H1 (cell line): ENCODE data around the gene PLEKHG2. TPM values are rescaled to one million over a fixed set of nuclear protein-coding genes. Genes with fewer than 3 reads are reported as not detected.

Experiments
- CTCF ChIA-PET: fragments of 300-600 bp; sonication (Branson Sonifier 250); formaldehyde crosslinking; loops from one replicate; lab custom pipeline; 2021; ENCODE audit not compliant: partially characterized antibody; lab: Charles Lee
- POLR2A ChIA-PET: fragments of 300-600 bp; sonication (Branson Sonifier 250); formaldehyde crosslinking; loops from one replicate; lab custom pipeline; 2021; ENCODE audit warnings: inconsistent platforms; ENCODE audit not compliant: partially characterized antibody; lab: Charles Lee
- DNase-seq, 2 experiments: peaks; one replicate each; pipeline versions ENCODE4 v3.0.0 to v3.0.0-alpha.2; 2010 to 2022; ENCODE audit warnings: low spot score in 2 of 2, low read depth in 1 of 2, mixed read lengths in 1 of 2
- FAIRE-seq: peaks from 2 replicates; lab custom pipeline; 2011; peaks lifted over from hg19 to GRCh38; lab: Jason Lieb, UNC
- H2AFZ ChIP-seq: 2 replicates; pipeline ENCODE4 v1.8.1; 2012; ENCODE audit warnings: low read length, inconsistent platforms
- H2AK5ac ChIP-seq: 2 replicates; pipeline ENCODE4 v1.6.1; 2013; ENCODE audit warnings: low read depth, low read length
- H2BK120ac ChIP-seq: replicated peaks from 2 replicates; pipeline ENCODE3; 2013; ENCODE audit warnings: low read depth, low read length, inconsistent platforms
- H2BK12ac ChIP-seq: 2 replicates; pipeline ENCODE4 v1.6.1; 2013; ENCODE audit warnings: low read depth, low read length
- H2BK15ac ChIP-seq: 2 replicates; pipeline ENCODE4 v1.6.1; 2013; ENCODE audit warnings: low read length
- H2BK20ac ChIP-seq: 2 replicates; pipeline ENCODE4 v1.6.1; 2013; ENCODE audit warnings: low read length
- H2BK5ac ChIP-seq: 2 replicates; pipeline ENCODE4 v1.6.1; 2013; ENCODE audit warnings: low read depth, low read length
- H3K14ac ChIP-seq: 2 replicates; pipeline ENCODE4 v1.6.1; 2013; ENCODE audit warnings: inconsistent platforms; ENCODE audit not compliant: insufficient read length
- H3K18ac ChIP-seq: 2 replicates; pipeline ENCODE4 v1.6.1; 2013; ENCODE audit warnings: low read length; ENCODE audit errors: extremely low read depth
- H3K23ac ChIP-seq: 2 replicates; pipeline ENCODE4 v1.6.1; 2013; ENCODE audit warnings: inconsistent platforms; ENCODE audit not compliant: insufficient read length
- H3K23me2 ChIP-seq: 2 replicates; pipeline ENCODE4 v1.6.1; 2013; ENCODE audit warnings: low read depth, low read length
- H3K27ac ChIP-seq: 2 replicates; pipeline ENCODE4 v1.6.1; 2011; ENCODE audit warnings: low read depth, low read length, inconsistent platforms
- H3K27me3 ChIP-seq, 4 experiments: replicated peaks in 1 of 4; 1 replicate in 1 of 4; 2 replicates in 3 of 4; pipeline versions ENCODE4 v1.6.1 to v1.8.1; 2011 to 2013; ENCODE audit warnings: low read length in 3 of 4, mild to moderate bottlenecking in 3 of 4, inconsistent platforms in 2 of 4, mixed read lengths in 2 of 4, moderate library complexity in 1 of 4; ENCODE audit not compliant: control insufficient read depth in 3 of 4, insufficient read depth in 3 of 4; ENCODE audit errors: extremely low read depth in 1 of 4
- H3K36me3 ChIP-seq, 4 experiments: 2 replicates each; pipeline versions ENCODE4 v1.6.1 to v1.8.1; 2011 to 2013; ENCODE audit warnings: mild to moderate bottlenecking in 4 of 4, low read length in 3 of 4, moderate library complexity in 2 of 4, control low read depth in 1 of 4, inconsistent platforms in 1 of 4; ENCODE audit not compliant: insufficient read depth in 4 of 4, control insufficient read depth in 2 of 4
- H3K4ac ChIP-seq: replicated peaks from 2 replicates; pipeline ENCODE3; 2013; ENCODE audit warnings: low read length, low read depth, mixed read lengths, inconsistent platforms; ENCODE audit not compliant: insufficient read length
- H3K4me1 ChIP-seq, 4 experiments: replicated peaks in 1 of 4; 1 replicate in 1 of 4; 2 replicates in 3 of 4; pipeline versions ENCODE4 v1.6.1 to v1.8.1; 2011 to 2013; ENCODE audit warnings: low read length in 3 of 4, inconsistent platforms in 2 of 4, mixed read lengths in 1 of 4; ENCODE audit not compliant: insufficient read depth in 4 of 4, control insufficient read depth in 3 of 4
- H3K4me2 ChIP-seq, 2 experiments: 2 replicates each; pipeline versions ENCODE4 v1.6.1 to v1.8.1; 2011 to 2013; ENCODE audit warnings: low read depth in 2 of 2, low read length in 2 of 2, control low read depth in 1 of 2, inconsistent platforms in 1 of 2, mild to moderate bottlenecking in 1 of 2; ENCODE audit not compliant: insufficient read depth in 1 of 2
- H3K4me3 ChIP-seq, 4 experiments: fragments of 200-600, 300-600 bp in 1 of 4; sonication (generic), shearing (Covaris generic), sonication (Bioruptor Twin) in 1 of 4; 2 replicates each; pipeline versions ENCODE4 v1.5.1 to v1.8.1; 2011 to 2016; ENCODE audit warnings: low read length in 4 of 4, low read depth in 3 of 4, control low read depth in 2 of 4, inconsistent platforms in 2 of 4, mild to moderate bottlenecking in 2 of 4, mixed read lengths in 1 of 4, moderate library complexity in 1 of 4; ENCODE audit not compliant: insufficient read depth in 2 of 4; ENCODE audit errors: extremely low read depth in 1 of 4
- H3K56ac ChIP-seq: replicated peaks from 2 replicates; pipeline ENCODE3; 2013; ENCODE audit warnings: low read depth, mild to moderate bottlenecking, mixed read lengths, low read length, inconsistent platforms; ENCODE audit not compliant: insufficient read length
- H3K79me1 ChIP-seq: 2 replicates; pipeline ENCODE4 v1.6.1; 2013; ENCODE audit warnings: low read depth, low read length, control low read depth
- H3K79me2 ChIP-seq, 2 experiments: 2 replicates each; pipeline versions ENCODE4 v1.6.1 to v1.8.1; 2012 to 2013; ENCODE audit warnings: low read length in 2 of 2, mild to moderate bottlenecking in 2 of 2, inconsistent platforms in 1 of 2; ENCODE audit not compliant: insufficient read depth in 2 of 2, control insufficient read depth in 1 of 2
- H3K9ac ChIP-seq, 4 experiments: replicated peaks in 1 of 4; 1 replicate in 1 of 4; 2 replicates in 3 of 4; pipeline versions ENCODE4 v1.6.1 to v1.8.1; 2011 to 2013; ENCODE audit warnings: low read depth in 3 of 4, low read length in 3 of 4, control low read depth in 2 of 4, mild to moderate bottlenecking in 2 of 4, moderate library complexity in 2 of 4, inconsistent platforms in 1 of 4; ENCODE audit errors: extremely low read depth in 1 of 4
- H3K9me3 ChIP-seq, 2 experiments: 2 replicates each; pipeline versions ENCODE4 v1.6.1 to v1.8.1; 2012 to 2013; ENCODE audit warnings: mild to moderate bottlenecking in 2 of 2, moderate library complexity in 2 of 2, control low read depth in 1 of 2, inconsistent platforms in 1 of 2, low read depth in 1 of 2, low read length in 1 of 2, mixed read lengths in 1 of 2; ENCODE audit not compliant: insufficient read depth in 2 of 2
- H4K20me1 ChIP-seq, 2 experiments: replicated peaks in 1 of 2; 2 replicates each; pipeline versions ENCODE3 to v1.8.1; 2011 to 2013; ENCODE audit warnings: inconsistent platforms in 2 of 2, low read length in 2 of 2, mild to moderate bottlenecking in 1 of 2; ENCODE audit not compliant: insufficient read depth in 2 of 2, control insufficient read depth in 1 of 2
- H4K5ac ChIP-seq: 2 replicates; pipeline ENCODE4 v1.6.1; 2013; ENCODE audit warnings: low read length, low read depth, mixed read lengths, inconsistent platforms; ENCODE audit not compliant: insufficient read length
- H4K8ac ChIP-seq: 2 replicates; pipeline ENCODE4 v1.8.0; 2013; ENCODE audit warnings: mild to moderate bottlenecking, moderate library complexity, low read length, inconsistent platforms; ENCODE audit not compliant: insufficient read depth; ENCODE audit errors: extremely low read depth
- H4K91ac ChIP-seq: replicated peaks from 2 replicates; pipeline ENCODE3; 2013; ENCODE audit warnings: low read length, mixed read lengths, inconsistent platforms; ENCODE audit not compliant: insufficient read length
- ASH2L ChIP-seq: fragments of 200-600, 300-600 bp; sonication (generic); IDR thresholded peaks from one replicate; pipeline ENCODE4 v1.7.1; 2017; ENCODE audit warnings: low read length
- BACH1 ChIP-seq: IDR thresholded peaks from 2 replicates; pipeline ENCODE4 v1.6.1; 2012; ENCODE audit warnings: low read length, improper control_type of control experiment
- CBX5 ChIP-seq: fragments of 300-800, 300-1000 bp; sonication (generic); IDR thresholded peaks from 2 replicates; pipeline ENCODE4 v1.7.1; 2016; ENCODE audit warnings: antibody characterized with exemption, low read length, low read depth
- JUN ChIP-seq: IDR thresholded peaks from 2 replicates; pipeline ENCODE4 v1.6.1; 2011; ENCODE audit warnings: low read depth, mild to moderate bottlenecking, improper control_type of control experiment, low read length
- MAX ChIP-seq: IDR thresholded peaks from 2 replicates; pipeline ENCODE4 v1.6.1; 2012; ENCODE audit warnings: inconsistent platforms
- POLR2A ChIP-seq, 2 experiments: IDR thresholded peaks; 1 replicate in 1 of 2; 2 replicates in 1 of 2; pipeline ENCODE4 v1.6.1; 2011; ENCODE audit warnings: low read depth in 2 of 2, low read length in 2 of 2, mild to moderate bottlenecking in 2 of 2; ENCODE audit errors: control extremely low read depth in 1 of 2
- RFX5 ChIP-seq: IDR thresholded peaks from 2 replicates; pipeline ENCODE4 v1.6.1; 2011; ENCODE audit warnings: low read depth, low read length, improper control_type of control experiment, borderline replicate concordance
- SP1 ChIP-seq: IDR thresholded peaks from 2 replicates; pipeline ENCODE4 v1.6.1; 2011; ENCODE audit warnings: low read depth, low read length
- TBP ChIP-seq: IDR thresholded peaks from 2 replicates; pipeline ENCODE4 v1.6.1; 2011; ENCODE audit warnings: low read depth, low read length, improper control_type of control experiment
- TEAD4 ChIP-seq: IDR thresholded peaks from 2 replicates; pipeline ENCODE4 v1.6.1; 2012; ENCODE audit warnings: low read depth, low read length, inconsistent platforms, mixed read lengths
- YY1 ChIP-seq: IDR thresholded peaks from 2 replicates; pipeline ENCODE4 v1.6.1; 2011; ENCODE audit warnings: low read depth, mild to moderate bottlenecking, low read length
- WGBS, 2 experiments: shearing (Covaris generic) in 1 of 2; methylation state at CpG; one replicate each; pipeline versions ENCODE4 v1.1.6 to v1.1.7; 2013 to 2015; ENCODE audit warnings: low lambda C conversion rate in 2 of 2, mixed read lengths in 2 of 2, inconsistent platforms in 1 of 2, low coverage in 1 of 2, missing lambda C conversion rate in 1 of 2; ENCODE audit not compliant: insufficient replicate concordance in 2 of 2, insufficient coverage in 1 of 2, insufficient read length in 1 of 2; ENCODE audit errors: extremely low coverage in 1 of 2, missing lambda C conversion rate in 1 of 2; 5-methylcytosine and 5-hydroxymethylcytosine counted together
- polyA plus RNA-seq, 7 experiments: library from polyadenylated mRNA; depleted of rRNA in 3 of 7; stranded (reverse) in 5 of 7; unstranded in 2 of 7; fragments of >200 nt in 5 of 7; fragments of 200-250 nt in 2 of 7; gene quantifications; 1 replicate in 5 of 7; 2 replicates in 1 of 7; 4 replicates in 1 of 7; pipeline versions ENCODE4 v1.2.1 to v1.2.3, GENCODE V29; 2011 to 2013; ENCODE audit warnings: missing spikeins in 2 of 7, mixed read lengths in 2 of 7
- total RNA-seq: library from RNA; stranded (reverse); fragmentation: NEBNext Ultra II Directional; extraction: Animal tissue kit (Norgen Biotek cat#: 25700); gene quantifications from 2 replicates; pipeline ENCODE4 v1.2.1, GENCODE V29; 2021

Gene PLEKHG2
- total and polyA plus RNA-seq, 2 of the 8 experiments (the other 6 are each of a cell fraction or from before 2014, with no cell fraction given), result 16.9 to 65.7 TPM

- Histone ChIP-seq H2BK120ac (peak overlapping the region; percentile 91), H3K14ac (no peak overlapping the region), H3K4me2 (peak overlapping the region; percentile 44 to 61), H2BK12ac (peak overlapping the region; percentile 97), H3K9me3 (no peaks in the 10 kb centered on the region), H3K23ac (no peak overlapping the region), H3K56ac (peak overlapping the region; percentile 20), H4K5ac (peak overlapping the region; percentile 46), H2BK20ac (peak overlapping the region; percentile 96; the same call in 1 of the 2 replicates), H3K27ac (peak overlapping the region; percentile 86), H2BK5ac (peak overlapping the region; percentile 99), H4K8ac (peak overlapping the region; percentile 41; the same call in 1 of the 2 replicates), H3K4me1 (peaks cover 5 to 18% (median 13%) of the 10 kb centered on the region in 4 experiments), H3K4ac (peak overlapping the region; percentile 10), H2AK5ac (0 out of 2 replicates have a peak overlapping the region, but pooled peaks have one; percentile 46), H2AFZ (no peak overlapping the region), H4K91ac (peak overlapping the region; percentile 81), H3K18ac (peak overlapping the region; percentile 93), H3K36me3 (peaks cover 20 to 35% (median 25%) of the 10 kb centered on the region in 4 experiments), H2BK15ac (0 out of 2 replicates have a peak overlapping the region, but pooled peaks have one; percentile 21), H3K27me3 (no peaks in the 10 kb centered on the region; a peak in 1 of 7 replicates), H3K9ac (peak overlapping the region in 3 of 4 experiments; percentile 1 to 36 (median 28); a peak in 5 of 7 replicates), H3K23me2 (peaks cover 5% of the 10 kb centered on the region), H3K4me3 (peak overlapping the region in 3 of 4 experiments; percentile 18 to 34 (median 32); a peak in 3 of 8 replicates), H3K79me2 (no peaks in the 10 kb centered on the region; a peak in 1 of 4 replicates), H4K20me1 (peaks cover 0 to 7% of the 10 kb centered on the region in 2 experiments), H3K79me1 (no peaks in the 10 kb centered on the region; the same call in 1 of the 2 replicates)
- POLR2A ChIA-PET, result interaction anchor here (0.8 to 47.8 kb wide), 18 partner anchors 5 to 90 kb away, joined by 3 to 1154 read pairs (median 5); partner anchors contain the start of genes MED29, PAF1, PLEKHG2 and RPS16
- DNase-seq (peak in 1 of 2 experiments; percentile 88), FAIRE-seq (peak; percentile 71)
- CTCF ChIA-PET, result interaction anchor here (0.5 to 3.1 kb wide), 13 partner anchors 9 to 104 kb away, joined by 3 to 16 read pairs (median 5); partner anchors contain the start of genes EID2B and PLEKHG2
- 23% methylated on average over 22 of the region's 23 CpGs; no CpG with 5 or more reads in 1 of the 2 experiments for WGBS, 2 experiments
- TF ChIP-seq YY1 (0 out of 2 replicates have a peak, but pooled peaks have one; percentile 29), RFX5 (0 out of 2 replicates have a peak, but pooled peaks have one; percentile 18), CBX5 (no peak), POLR2A (IDR thresholded peaks at IDR 0.05; ENCODE audit: control extremely low read depth in 1 of 2, low read depth in 2 of 2, low read length in 2 of 2) (peak; percentile 40 to 80; a peak in 2 of 3 replicates), JUN (no peak), BACH1 (no peak), MAX (0 out of 2 replicates have a peak, but pooled peaks have one; percentile 15), ASH2L (peak; percentile 91), SP1 (peak; percentile 88), TBP (peak; percentile 69; the same call in 1 of the 2 replicates), TEAD4 (peak; percentile 99)
Measured at GRCh38 chr19:39428283-39429112, 16.0 kb downstream of the PLEKHG2 start.
